Hepatocyte (in vitro differentiated cells): Measurements from ENCODE around the gene ARMC2.

Source experiments
- EZH2 ChIP-seq: fragments of 200-600 bp; sonication (generic); IDR thresholded peaks from 2 replicates; pipeline ENCODE4 v1.6.1; 2016; ENCODE audit warnings: antibody characterized with exemption, mild to moderate bottlenecking, borderline replicate concordance
- EZH2phosphoT487 ChIP-seq: fragments of 200-600 bp; sonication (generic); IDR thresholded peaks from one replicate; pipeline ENCODE4 v1.6.1; 2018; ENCODE audit warnings: antibody characterized with exemption, mild to moderate bottlenecking, low read depth, moderate library complexity; ENCODE audit not compliant: unreplicated experiment, severe bottlenecking
- TF ChIP-seq, protein P1 (sequence below): fragments of 200-600 bp; sonication (generic); IDR thresholded peaks from 2 replicates; pipeline ENCODE4 v1.5.1; 2016; ENCODE audit warnings: antibody characterized with exemption, mild to moderate bottlenecking; ENCODE audit not compliant: poor library complexity

DNA sequence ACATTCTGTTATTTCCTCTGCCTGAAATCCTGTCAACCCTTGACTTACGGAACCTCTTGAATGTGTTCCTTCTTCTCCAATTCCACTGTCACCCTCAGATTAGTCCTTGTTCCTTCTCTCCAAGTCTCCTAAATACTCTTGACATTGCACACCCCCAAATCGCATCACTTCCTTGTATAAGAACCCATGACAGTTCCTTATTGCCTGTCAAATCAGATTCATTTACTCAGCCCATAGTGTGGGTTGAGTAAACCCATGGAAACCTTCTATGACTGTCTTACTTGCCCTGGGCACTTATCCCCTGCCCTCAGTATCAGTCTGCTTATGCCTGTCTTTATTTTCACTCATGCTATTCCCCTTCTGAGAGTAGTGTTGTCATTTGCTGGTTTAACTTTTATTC lies 40.5 kb downstream of the ARMC2 start:
- TF ChIP-seq, protein P1, sequence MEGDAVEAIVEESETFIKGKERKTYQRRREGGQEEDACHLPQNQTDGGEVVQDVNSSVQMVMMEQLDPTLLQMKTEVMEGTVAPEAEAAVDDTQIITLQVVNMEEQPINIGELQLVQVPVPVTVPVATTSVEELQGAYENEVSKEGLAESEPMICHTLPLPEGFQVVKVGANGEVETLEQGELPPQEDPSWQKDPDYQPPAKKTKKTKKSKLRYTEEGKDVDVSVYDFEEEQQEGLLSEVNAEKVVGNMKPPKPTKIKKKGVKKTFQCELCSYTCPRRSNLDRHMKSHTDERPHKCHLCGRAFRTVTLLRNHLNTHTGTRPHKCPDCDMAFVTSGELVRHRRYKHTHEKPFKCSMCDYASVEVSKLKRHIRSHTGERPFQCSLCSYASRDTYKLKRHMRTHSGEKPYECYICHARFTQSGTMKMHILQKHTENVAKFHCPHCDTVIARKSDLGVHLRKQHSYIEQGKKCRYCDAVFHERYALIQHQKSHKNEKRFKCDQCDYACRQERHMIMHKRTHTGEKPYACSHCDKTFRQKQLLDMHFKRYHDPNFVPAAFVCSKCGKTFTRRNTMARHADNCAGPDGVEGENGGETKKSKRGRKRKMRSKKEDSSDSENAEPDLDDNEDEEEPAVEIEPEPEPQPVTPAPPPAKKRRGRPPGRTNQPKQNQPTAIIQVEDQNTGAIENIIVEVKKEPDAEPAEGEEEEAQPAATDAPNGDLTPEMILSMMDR = no peak
- TF ChIP-seq EZH2 = no peak
- no peak for TF ChIP-seq EZH2phosphoT487
